Gastrocnemius medialis (tissue), 4 donors: Measurements from ENCODE around the gene NEIL3.

Source experiments
- POLR2A ChIP-seq, 2 donors: fragments of 450-650 bp; IDR thresholded peaks; one replicate each; pipeline ENCODE4 v1.6.1; 2017; ENCODE audit warnings: antibody characterized with exemption in 2 of 2, mild to moderate bottlenecking in 2 of 2, moderate library complexity in 2 of 2
- TF ChIP-seq, protein P1 (sequence below), 5 experiments: fragments of 450-650 bp in 3 of 5; fragments of 200-600 bp in 2 of 5; sonication (generic) in 2 of 5; IDR thresholded peaks in 4 of 5; conservative IDR thresholded peaks in 1 of 5; 1 replicate in 4 of 5; 2 replicates in 1 of 5; pipeline ENCODE4 v1.5.1; 2016 to 2019; ENCODE audit warnings: antibody characterized with exemption in 5 of 5, mild to moderate bottlenecking in 3 of 5, moderate library complexity in 3 of 5

DNA sequence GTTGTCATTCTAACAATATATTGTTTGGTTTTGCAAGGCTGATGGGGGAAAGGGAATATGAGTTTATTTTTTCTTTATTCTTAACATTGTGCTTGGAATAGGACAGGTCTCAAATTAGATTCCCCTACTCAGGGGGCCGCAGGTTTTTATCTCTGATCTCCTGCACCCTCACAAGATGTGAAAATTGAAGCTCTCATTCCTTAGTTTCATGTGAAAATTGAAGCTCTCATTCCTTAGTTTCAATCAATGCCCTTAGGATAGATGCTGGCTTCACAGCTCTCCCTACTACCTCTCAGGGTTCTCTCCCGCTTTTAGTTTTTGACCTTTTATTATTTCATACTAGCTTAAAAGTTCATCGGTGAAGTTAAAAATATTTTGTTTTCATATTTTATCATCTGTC lies 12.0 kb downstream of the NEIL3 start:
- TF ChIP-seq, protein P1, sequence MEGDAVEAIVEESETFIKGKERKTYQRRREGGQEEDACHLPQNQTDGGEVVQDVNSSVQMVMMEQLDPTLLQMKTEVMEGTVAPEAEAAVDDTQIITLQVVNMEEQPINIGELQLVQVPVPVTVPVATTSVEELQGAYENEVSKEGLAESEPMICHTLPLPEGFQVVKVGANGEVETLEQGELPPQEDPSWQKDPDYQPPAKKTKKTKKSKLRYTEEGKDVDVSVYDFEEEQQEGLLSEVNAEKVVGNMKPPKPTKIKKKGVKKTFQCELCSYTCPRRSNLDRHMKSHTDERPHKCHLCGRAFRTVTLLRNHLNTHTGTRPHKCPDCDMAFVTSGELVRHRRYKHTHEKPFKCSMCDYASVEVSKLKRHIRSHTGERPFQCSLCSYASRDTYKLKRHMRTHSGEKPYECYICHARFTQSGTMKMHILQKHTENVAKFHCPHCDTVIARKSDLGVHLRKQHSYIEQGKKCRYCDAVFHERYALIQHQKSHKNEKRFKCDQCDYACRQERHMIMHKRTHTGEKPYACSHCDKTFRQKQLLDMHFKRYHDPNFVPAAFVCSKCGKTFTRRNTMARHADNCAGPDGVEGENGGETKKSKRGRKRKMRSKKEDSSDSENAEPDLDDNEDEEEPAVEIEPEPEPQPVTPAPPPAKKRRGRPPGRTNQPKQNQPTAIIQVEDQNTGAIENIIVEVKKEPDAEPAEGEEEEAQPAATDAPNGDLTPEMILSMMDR (IDR thresholded peaks at IDR 0.05 in 4 of 5, conservative IDR thresholded peaks at IDR 0.05 in 1 of 5): no peak
- no peak for TF ChIP-seq POLR2A (IDR thresholded peaks at IDR 0.05)
